ENCODE results near the gene COL21A1.

COL21A1 gene

DNA sequence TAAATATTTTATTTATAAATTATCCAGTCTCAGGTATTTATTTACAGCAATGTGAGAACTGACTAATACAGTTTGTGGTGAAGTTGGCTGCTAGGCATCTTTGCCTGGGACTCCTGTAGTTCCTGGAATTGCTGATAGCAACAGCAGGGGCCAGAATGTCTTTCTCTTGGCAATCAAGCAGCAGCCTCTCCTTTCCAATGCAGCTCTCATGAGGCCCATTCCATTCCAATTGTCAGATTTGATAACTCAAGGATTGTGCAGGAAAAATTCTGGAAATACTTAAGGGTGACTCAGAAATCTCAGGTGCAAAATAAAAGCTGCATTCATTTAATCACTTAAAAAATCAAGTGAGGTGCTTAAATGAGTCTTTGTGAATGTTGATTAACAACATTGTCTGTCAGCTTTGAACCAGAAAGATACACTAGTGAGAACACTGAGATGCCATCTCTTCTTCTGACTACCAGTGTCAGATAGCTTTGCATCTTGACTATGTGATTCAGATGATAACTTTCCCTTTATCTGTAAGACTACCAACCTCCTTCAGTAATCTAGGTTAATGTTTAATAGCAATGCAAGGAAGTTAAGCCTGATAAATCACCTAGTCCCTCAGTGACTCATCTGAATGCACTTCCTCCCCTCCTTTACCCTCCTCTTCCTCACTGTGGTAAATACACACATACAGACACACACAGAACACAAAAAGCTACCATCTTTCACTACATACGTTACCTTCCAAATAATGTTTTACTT is 32.1 kb upstream of the COL21A1 start:
- Histone ChIP-seq H3K9me3 (ENCODE audit: control insufficient read depth, low read length) (peaks cover 5% of the 10 kb centered on the region), H3K4me3 (ENCODE audit: insufficient read depth in 1 of 2, low read depth in 1 of 2, low read length in 2 of 2) (no peak overlapping the region), H4K91ac (ENCODE audit: low read length) (no peak overlapping the region), H3K36me3 (ENCODE audit: control insufficient read depth in 1 of 2, insufficient read depth in 2 of 2, low read depth in 1 of 2, low read length in 2 of 2) (no peaks in the 10 kb centered on the region), H2BK120ac (ENCODE audit: low read depth, low read length) (no peak overlapping the region), H2BK5ac (ENCODE audit: low read depth, low read length, poor library complexity, severe bottlenecking) (no peak overlapping the region), H3K27ac (ENCODE audit: low read length, poor library complexity, severe bottlenecking) (peak overlapping the region; percentile 95), H3K23ac (ENCODE audit: low read length in 2 of 2) (no peak overlapping the region), H3K4me2 (ENCODE audit: low read length, poor library complexity, severe bottlenecking) (peak overlapping the region; percentile 18), H3K14ac (ENCODE audit: low read length in 2 of 2) (no peak overlapping the region), H3K18ac (ENCODE audit: low read depth in 1 of 2, low read length in 2 of 2) (no peak overlapping the region), H3K9ac (ENCODE audit: low read length) (no peak overlapping the region), H2AK5ac (ENCODE audit: low read length, severe bottlenecking) (no peak overlapping the region), H4K8ac (ENCODE audit: low read length) (no peak overlapping the region), H2AFZ (ENCODE audit: low read depth, low read length) (no peak overlapping the region), H2BK12ac (ENCODE audit: low read length in 2 of 2) (no peak overlapping the region), H3K79me1 (replicated peaks; ENCODE audit: low read length, poor library complexity, severe bottlenecking) (no peaks in the 10 kb centered on the region), H3K4ac (ENCODE audit: low read depth in 1 of 2, low read length in 2 of 2) (no peak overlapping the region), H3K27me3 (ENCODE audit: control insufficient read depth in 1 of 2, insufficient read depth in 1 of 2, low read length in 2 of 2) (no peaks in the 10 kb centered on the region), H2BK15ac (ENCODE audit: low read depth, poor library complexity, severe bottlenecking) (no peak overlapping the region), H3K4me1 (ENCODE audit: control insufficient read depth, insufficient read depth, low read depth, low read length) (no peaks in the 10 kb centered on the region)
- no peak for DNase-seq
- 100% methylated on average over 1 of the region's 1 CpG for WGBS

DNA sequence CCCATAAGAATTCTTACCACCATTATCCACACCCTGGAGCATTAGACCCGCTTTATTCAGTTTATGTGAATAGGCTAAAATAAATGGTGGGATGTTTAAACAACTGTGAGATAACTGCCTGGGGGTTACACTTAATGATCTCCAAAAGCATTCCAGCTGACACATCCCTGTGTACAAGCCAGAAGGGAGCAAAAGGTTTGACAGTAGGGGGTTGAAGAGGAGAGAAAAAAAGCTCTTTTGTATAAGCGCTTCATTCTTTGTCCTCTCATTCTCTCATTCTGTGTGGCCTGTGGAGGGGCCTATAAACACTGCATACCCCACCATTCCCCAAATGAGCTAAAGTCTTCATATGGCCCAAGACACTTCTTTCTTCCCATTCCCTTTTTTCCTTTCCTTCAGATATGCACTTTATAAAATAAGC is 30.8 kb upstream of the COL21A1 start:
- H2BK15ac ChIP-seq (ENCODE audit: low read depth, poor library complexity, severe bottlenecking), result no peak overlapping the region
- no peak overlapping the region for H3K9ac ChIP-seq (ENCODE audit: low read length)
- H3K9me3 ChIP-seq (ENCODE audit: control insufficient read depth, low read length), result peaks cover 7% of the 10 kb centered on the region
- H2AFZ ChIP-seq (ENCODE audit: low read depth, low read length), result no peak overlapping the region
- no peak overlapping the region for H3K4me2 ChIP-seq (ENCODE audit: low read length, poor library complexity, severe bottlenecking)
- H3K14ac ChIP-seq (ENCODE audit: low read length in 2 of 2), result no peak overlapping the region
- H2AK5ac ChIP-seq (ENCODE audit: low read length, severe bottlenecking), result no peak overlapping the region
- no peaks in the 10 kb centered on the region for H3K36me3 ChIP-seq (ENCODE audit: control insufficient read depth in 1 of 2, insufficient read depth in 2 of 2, low read depth in 1 of 2, low read length in 2 of 2)
- H3K23ac ChIP-seq (ENCODE audit: low read length in 2 of 2), result no peak overlapping the region
- H2BK5ac ChIP-seq (ENCODE audit: low read depth, low read length, poor library complexity, severe bottlenecking), result no peak overlapping the region
- no peak overlapping the region for H4K91ac ChIP-seq (ENCODE audit: low read length)
- no peak overlapping the region for H2BK12ac ChIP-seq (ENCODE audit: low read length in 2 of 2)
- no peaks in the 10 kb centered on the region for H3K4me1 ChIP-seq (ENCODE audit: control insufficient read depth, insufficient read depth, low read depth, low read length)
- H3K79me1 ChIP-seq (replicated peaks; ENCODE audit: low read length, poor library complexity, severe bottlenecking), result no peaks in the 10 kb centered on the region
- DNase-seq, result peak; percentile 10
- no peaks in the 10 kb centered on the region for H3K27me3 ChIP-seq (ENCODE audit: control insufficient read depth in 1 of 2, insufficient read depth in 1 of 2, low read length in 2 of 2)
- no peak overlapping the region for H2BK120ac ChIP-seq (ENCODE audit: low read depth, low read length)
- H3K27ac ChIP-seq (ENCODE audit: low read length, poor library complexity, severe bottlenecking), result peak overlapping the region; percentile 95
- H3K18ac ChIP-seq (ENCODE audit: low read depth in 1 of 2, low read length in 2 of 2), result no peak overlapping the region
- WGBS, result 88% methylated on average over 1 of the region's 2 CpGs
- no peak overlapping the region for H3K4ac ChIP-seq (ENCODE audit: low read depth in 1 of 2, low read length in 2 of 2)
- no peak overlapping the region for H3K4me3 ChIP-seq (ENCODE audit: insufficient read depth in 1 of 2, low read depth in 1 of 2, low read length in 2 of 2)
- no peak overlapping the region for H4K8ac ChIP-seq (ENCODE audit: low read length)

DNA sequence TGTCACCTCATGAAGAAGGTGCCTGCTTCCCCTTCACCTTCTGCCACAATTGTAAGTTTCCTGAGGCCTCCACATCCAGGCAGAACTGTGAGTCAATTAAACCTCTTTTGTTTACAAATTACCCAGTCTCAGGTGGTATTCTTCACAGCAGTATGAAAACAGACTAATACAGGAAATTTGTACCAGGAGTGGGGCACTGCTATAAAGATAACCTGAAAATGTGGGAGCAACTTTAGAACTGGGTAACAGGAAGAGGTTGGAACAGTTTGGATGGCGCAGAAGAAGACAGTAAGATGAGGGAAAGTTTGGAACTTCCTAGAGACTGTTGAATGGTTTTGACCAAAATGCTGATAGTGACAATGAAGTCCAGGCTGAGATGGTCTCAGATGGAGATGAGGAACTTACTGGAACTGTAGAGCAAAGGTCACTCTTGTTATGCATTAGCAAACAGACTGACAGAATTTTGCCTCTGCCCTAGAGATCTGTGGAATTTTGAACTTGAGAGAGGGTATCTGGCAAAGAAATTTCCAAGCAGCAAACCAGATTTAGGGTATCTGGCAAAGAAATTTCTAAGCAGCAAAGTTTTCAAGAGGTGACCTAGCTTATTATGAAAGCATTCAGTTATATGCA is 23.5 kb upstream of the COL21A1 start:
- Histone ChIP-seq H2AFZ (ENCODE audit: low read depth, low read length) (no peak overlapping the region), H3K4me3 (ENCODE audit: insufficient read depth in 1 of 2, low read depth in 1 of 2, low read length in 2 of 2) (no peak overlapping the region)
- WGBS, result 88% methylated on average over 1 of the region's 1 CpG

DNA sequence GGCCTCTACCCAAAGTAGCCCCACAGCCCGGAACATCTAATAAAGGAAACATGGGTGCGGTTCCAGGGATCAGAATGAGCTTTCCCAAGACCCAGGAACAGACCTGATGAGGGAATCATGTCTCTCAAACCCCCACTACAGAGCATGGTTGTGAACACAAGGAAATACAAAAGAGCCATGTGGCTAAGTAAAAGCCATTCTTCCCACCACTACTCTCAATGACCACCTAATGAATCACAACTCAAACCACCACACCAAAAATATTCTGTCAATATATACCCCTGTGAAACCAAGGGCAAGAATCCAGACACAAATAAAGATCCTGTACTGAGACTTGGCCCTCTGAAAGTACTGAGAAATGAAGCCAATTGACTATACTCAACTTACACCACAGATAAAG is 20.9 kb upstream of the COL21A1 start:
- WGBS, result 91% methylated on average over 2 of the region's 2 CpGs
- H2AFZ ChIP-seq (ENCODE audit: low read depth, low read length), result no peak overlapping the region
- H3K27ac ChIP-seq (ENCODE audit: low read length, poor library complexity, severe bottlenecking), result no peak overlapping the region
- H4K91ac ChIP-seq (ENCODE audit: low read length), result no peak overlapping the region
- no peak overlapping the region for H2BK12ac ChIP-seq (ENCODE audit: low read length in 2 of 2)
- no peak overlapping the region for H2BK5ac ChIP-seq (ENCODE audit: low read depth, low read length, poor library complexity, severe bottlenecking)
- no peak overlapping the region for H3K4ac ChIP-seq (ENCODE audit: low read depth in 1 of 2, low read length in 2 of 2)
- no peak overlapping the region for H2BK120ac ChIP-seq (ENCODE audit: low read depth, low read length)
- peaks cover 24% of the 10 kb centered on the region for H3K9me3 ChIP-seq (ENCODE audit: control insufficient read depth, low read length)
- H3K79me1 ChIP-seq (replicated peaks; ENCODE audit: low read length, poor library complexity, severe bottlenecking), result no peaks in the 10 kb centered on the region
- no peak overlapping the region for H3K14ac ChIP-seq (ENCODE audit: low read length in 2 of 2)
- no peak overlapping the region for H2BK15ac ChIP-seq (ENCODE audit: low read depth, poor library complexity, severe bottlenecking)
- H3K36me3 ChIP-seq (ENCODE audit: control insufficient read depth in 1 of 2, insufficient read depth in 2 of 2, low read depth in 1 of 2, low read length in 2 of 2), result no peaks in the 10 kb centered on the region
- H3K4me1 ChIP-seq (ENCODE audit: control insufficient read depth, insufficient read depth, low read depth, low read length), result peaks cover 3% of the 10 kb centered on the region
- peak overlapping the region; percentile 5 for H3K4me2 ChIP-seq (ENCODE audit: low read length, poor library complexity, severe bottlenecking)
- H2AK5ac ChIP-seq (ENCODE audit: low read length, severe bottlenecking), result no peak overlapping the region
- no peak for DNase-seq
- no peak overlapping the region for H3K9ac ChIP-seq (ENCODE audit: low read length)
- H3K18ac ChIP-seq (ENCODE audit: low read depth in 1 of 2, low read length in 2 of 2), result no peak overlapping the region
- H3K23ac ChIP-seq (ENCODE audit: low read length in 2 of 2), result no peak overlapping the region
- H4K8ac ChIP-seq (ENCODE audit: low read length), result no peak overlapping the region
- no peaks in the 10 kb centered on the region for H3K27me3 ChIP-seq (ENCODE audit: control insufficient read depth in 1 of 2, insufficient read depth in 1 of 2, low read length in 2 of 2)
- no peak overlapping the region for H3K4me3 ChIP-seq (ENCODE audit: insufficient read depth in 1 of 2, low read depth in 1 of 2, low read length in 2 of 2)

More for the DNA sequence above, 23.5 kb upstream of the COL21A1 start:
- no peak overlapping the region for H2BK5ac ChIP-seq (ENCODE audit: low read depth, low read length, poor library complexity, severe bottlenecking)
- H2BK15ac ChIP-seq (ENCODE audit: low read depth, poor library complexity, severe bottlenecking), result no peak overlapping the region
- H3K27me3 ChIP-seq (ENCODE audit: control insufficient read depth in 1 of 2, insufficient read depth in 1 of 2, low read length in 2 of 2), result no peaks in the 10 kb centered on the region
- H2BK120ac ChIP-seq (ENCODE audit: low read depth, low read length), result no peak overlapping the region
- no peak for DNase-seq
- H4K91ac ChIP-seq (ENCODE audit: low read length), result no peak overlapping the region
- H2BK12ac ChIP-seq (ENCODE audit: low read length in 2 of 2), result no peak overlapping the region
- no peak overlapping the region for H2AK5ac ChIP-seq (ENCODE audit: low read length, severe bottlenecking)
- peaks cover 31% of the 10 kb centered on the region for H3K9me3 ChIP-seq (ENCODE audit: control insufficient read depth, low read length)
- no peak overlapping the region for H3K9ac ChIP-seq (ENCODE audit: low read length)
- H3K23ac ChIP-seq (ENCODE audit: low read length in 2 of 2), result no peak overlapping the region
- H3K36me3 ChIP-seq (ENCODE audit: control insufficient read depth in 1 of 2, insufficient read depth in 2 of 2, low read depth in 1 of 2, low read length in 2 of 2), result no peaks in the 10 kb centered on the region
- no peak overlapping the region for H3K4me2 ChIP-seq (ENCODE audit: low read length, poor library complexity, severe bottlenecking)
- peaks cover 3% of the 10 kb centered on the region for H3K4me1 ChIP-seq (ENCODE audit: control insufficient read depth, insufficient read depth, low read depth, low read length)
- no peaks in the 10 kb centered on the region for H3K79me1 ChIP-seq (replicated peaks; ENCODE audit: low read length, poor library complexity, severe bottlenecking)
- H4K8ac ChIP-seq (ENCODE audit: low read length), result no peak overlapping the region
- no peak overlapping the region for H3K4ac ChIP-seq (ENCODE audit: low read depth in 1 of 2, low read length in 2 of 2)
- no peak overlapping the region for H3K27ac ChIP-seq (ENCODE audit: low read length, poor library complexity, severe bottlenecking)
- H3K14ac ChIP-seq (ENCODE audit: low read length in 2 of 2), result no peak overlapping the region
- no peak overlapping the region for H3K18ac ChIP-seq (ENCODE audit: low read depth in 1 of 2, low read length in 2 of 2)
